Type B pancreatic cell (in vitro differentiated cells): Measurements from ENCODE around the gene DCP1A. TPM values are rescaled to one million over a fixed set of nuclear protein-coding genes. Genes with fewer than 3 reads are reported as not detected.
"Not testable (repeated sequence)": the region's sequence is repeated elsewhere in the genome, so short reads cannot be mapped to it uniquely, and the experiment has no call there.

ENCODE experiments used
- DNase-seq: peaks from one replicate; pipeline ENCODE4 v3.0.0; 2021; ENCODE audit warnings: mixed read lengths; ENCODE audit not compliant: unreplicated experiment; ENCODE audit errors: extremely low spot score
- H3K27ac Mint-ChIP-seq: 2 replicates; pipeline ENCODE4 v1.8.0; 2021; ENCODE audit warnings: mild to moderate bottlenecking, mixed read lengths
- H3K27me3 Mint-ChIP-seq: 2 replicates; pipeline ENCODE4 v1.8.0; 2021; ENCODE audit warnings: mixed read lengths
- H3K36me3 Mint-ChIP-seq: 2 replicates; pipeline ENCODE4 v1.8.0; 2021; ENCODE audit warnings: mixed read lengths
- H3K4me1 Mint-ChIP-seq: one replicate; pipeline ENCODE4 v1.8.0; 2021; ENCODE audit warnings: mixed read lengths; ENCODE audit not compliant: unreplicated experiment
- H3K4me3 Mint-ChIP-seq: 2 replicates; pipeline ENCODE4 v1.8.0; 2021; ENCODE audit warnings: mild to moderate bottlenecking, mixed read lengths
- H3K9me3 Mint-ChIP-seq: 2 replicates; pipeline ENCODE4 v1.8.0; 2021; ENCODE audit warnings: mixed read lengths
- total RNA-seq: library from RNA; stranded (reverse); gene quantifications from 2 replicates; pipeline ENCODE4 v1.2.1, GENCODE V29; 2021; ENCODE audit warnings: low replicate concordance
- TF ChIP-seq, protein P1 (sequence below): fragments of 200-600 bp; sonication (generic); conservative IDR thresholded peaks from 2 replicates; pipeline ENCODE4 v1.5.0; 2021; ENCODE audit warnings: antibody characterized with exemption, mild to moderate bottlenecking

Gene DCP1A
- total RNA-seq, 1 donor from 2014 or later, result 31.4 TPM

- Mint-ChIP-seq H3K4me3 (no peak overlapping the region), H3K27ac (no peak overlapping the region), H3K27me3 (peaks cover 7% of the 10 kb centered on the region), H3K9me3 (no peaks in the 10 kb centered on the region), H3K36me3 (no peaks in the 10 kb centered on the region), H3K4me1 (no peaks in the 10 kb centered on the region)
- TF ChIP-seq, protein P1, sequence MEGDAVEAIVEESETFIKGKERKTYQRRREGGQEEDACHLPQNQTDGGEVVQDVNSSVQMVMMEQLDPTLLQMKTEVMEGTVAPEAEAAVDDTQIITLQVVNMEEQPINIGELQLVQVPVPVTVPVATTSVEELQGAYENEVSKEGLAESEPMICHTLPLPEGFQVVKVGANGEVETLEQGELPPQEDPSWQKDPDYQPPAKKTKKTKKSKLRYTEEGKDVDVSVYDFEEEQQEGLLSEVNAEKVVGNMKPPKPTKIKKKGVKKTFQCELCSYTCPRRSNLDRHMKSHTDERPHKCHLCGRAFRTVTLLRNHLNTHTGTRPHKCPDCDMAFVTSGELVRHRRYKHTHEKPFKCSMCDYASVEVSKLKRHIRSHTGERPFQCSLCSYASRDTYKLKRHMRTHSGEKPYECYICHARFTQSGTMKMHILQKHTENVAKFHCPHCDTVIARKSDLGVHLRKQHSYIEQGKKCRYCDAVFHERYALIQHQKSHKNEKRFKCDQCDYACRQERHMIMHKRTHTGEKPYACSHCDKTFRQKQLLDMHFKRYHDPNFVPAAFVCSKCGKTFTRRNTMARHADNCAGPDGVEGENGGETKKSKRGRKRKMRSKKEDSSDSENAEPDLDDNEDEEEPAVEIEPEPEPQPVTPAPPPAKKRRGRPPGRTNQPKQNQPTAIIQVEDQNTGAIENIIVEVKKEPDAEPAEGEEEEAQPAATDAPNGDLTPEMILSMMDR, result no peak
- DNase-seq, result no peak
Observed at GRCh38 chr3:53377794-53378193, 30.5 kb upstream of the DCP1A start.

GRCh38 chr3:53376679-53377078 lies 29.3 kb upstream of the DCP1A start:
- TF ChIP-seq, protein P1, result no peak
- no peaks in the 10 kb centered on the region for H3K4me1 Mint-ChIP-seq
- no peak overlapping the region for H3K27ac Mint-ChIP-seq
- H3K9me3 Mint-ChIP-seq, result no peaks in the 10 kb centered on the region
- DNase-seq, result no peak
- H3K36me3 Mint-ChIP-seq, result no peaks in the 10 kb centered on the region
- H3K4me3 Mint-ChIP-seq, result no peak overlapping the region
- H3K27me3 Mint-ChIP-seq, result peaks cover 2% of the 10 kb centered on the region

- Mint-ChIP-seq H3K36me3 (no peaks in the 10 kb centered on the region), H3K27me3 (peaks cover 2% of the 10 kb centered on the region), H3K4me1 (peaks cover 5% of the 10 kb centered on the region), H3K9me3 (peaks cover 5% of the 10 kb centered on the region), H3K4me3 (no peak overlapping the region), H3K27ac (peak overlapping the region; percentile 40)
- no peak for DNase-seq
- TF ChIP-seq, protein P1, result peak; percentile 94
Observed at GRCh38 chr3:53375019-53375418, 27.7 kb upstream of the DCP1A start.

DNA sequence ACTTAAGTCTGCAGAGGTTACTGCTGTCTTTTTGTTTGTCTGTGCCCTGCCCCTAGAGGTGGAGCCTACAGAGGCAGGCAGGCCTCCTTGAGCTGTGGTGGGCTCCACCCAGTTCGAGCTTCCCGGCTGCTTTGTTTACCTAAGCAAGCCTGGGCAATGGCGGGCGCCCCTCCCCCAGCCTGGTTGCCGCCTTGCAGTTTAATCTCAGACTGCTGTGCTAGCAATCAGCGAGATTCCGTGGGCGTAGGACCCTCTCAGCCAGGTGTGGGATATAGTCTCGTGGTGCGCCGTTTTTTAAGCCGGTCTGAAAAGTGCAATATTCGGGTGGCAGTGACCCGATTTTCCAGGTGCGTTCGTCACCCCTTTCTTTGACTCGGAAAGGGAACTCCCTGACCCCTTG lies 23.4 kb upstream of the DCP1A start:
- H3K27me3 Mint-ChIP-seq, H3K9me3 Mint-ChIP-seq, H3K27ac Mint-ChIP-seq, H3K4me1 Mint-ChIP-seq, DNase-seq, H3K4me3 Mint-ChIP-seq, H3K36me3 Mint-ChIP-seq: not testable (repeated sequence)

GRCh38 chr3:53361852-53362251 lies 14.5 kb upstream of the DCP1A start:
- H3K4me1 Mint-ChIP-seq, result no peaks in the 10 kb centered on the region
- no peaks in the 10 kb centered on the region for H3K36me3 Mint-ChIP-seq
- peaks cover 6% of the 10 kb centered on the region for H3K27me3 Mint-ChIP-seq
- H3K4me3 Mint-ChIP-seq, result no peak overlapping the region
- no peak overlapping the region for H3K27ac Mint-ChIP-seq
- DNase-seq, result no peak
- no peaks in the 10 kb centered on the region for H3K9me3 Mint-ChIP-seq
- TF ChIP-seq, protein P1, result no peak

- Mint-ChIP-seq H3K27ac (no peak overlapping the region), H3K4me1 (no peaks in the 10 kb centered on the region), H3K4me3 (no peak overlapping the region), H3K36me3 (no peaks in the 10 kb centered on the region), H3K9me3 (no peaks in the 10 kb centered on the region), H3K27me3 (peaks cover 6% of the 10 kb centered on the region)
- no peak for DNase-seq
- TF ChIP-seq, protein P1, result no peak
Observed at GRCh38 chr3:53357458-53357857, 10.1 kb upstream of the DCP1A start.
